Measurements from ENCODE around the gene SLC35A5. TPM values are rescaled to one million over a fixed set of nuclear protein-coding genes. Genes with fewer than 3 reads are reported as not detected.

Gene SLC35A5
- total RNA-seq, 1 experiment from 2014 or later, result 47.5 TPM

- no peak for DNase-seq (ENCODE audit: low spot score)
Observed at GRCh38 chr3:112569265-112569664, 7.4 kb downstream of the SLC35A5 start.

DNA sequence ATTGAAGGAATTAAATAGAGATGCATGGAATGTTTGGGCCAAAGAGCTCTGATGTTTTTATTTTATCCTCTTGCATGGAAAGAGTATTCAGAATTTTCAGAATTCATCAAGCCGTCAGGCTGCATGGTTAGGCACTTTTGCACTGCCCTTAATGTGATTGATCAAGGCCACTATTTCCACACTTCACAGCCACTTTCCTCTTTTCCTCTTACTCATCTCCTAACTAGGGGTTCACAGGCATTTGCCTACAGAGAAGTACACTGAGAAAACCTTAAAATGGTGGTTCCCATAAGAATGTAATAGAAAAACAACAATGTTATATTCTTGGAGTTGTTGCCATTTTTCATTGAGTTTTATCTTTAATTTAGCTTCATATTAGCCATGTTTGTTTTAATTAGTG is 10.9 kb downstream of the SLC35A5 start:
- no peak for DNase-seq (ENCODE audit: low spot score)

DNA sequence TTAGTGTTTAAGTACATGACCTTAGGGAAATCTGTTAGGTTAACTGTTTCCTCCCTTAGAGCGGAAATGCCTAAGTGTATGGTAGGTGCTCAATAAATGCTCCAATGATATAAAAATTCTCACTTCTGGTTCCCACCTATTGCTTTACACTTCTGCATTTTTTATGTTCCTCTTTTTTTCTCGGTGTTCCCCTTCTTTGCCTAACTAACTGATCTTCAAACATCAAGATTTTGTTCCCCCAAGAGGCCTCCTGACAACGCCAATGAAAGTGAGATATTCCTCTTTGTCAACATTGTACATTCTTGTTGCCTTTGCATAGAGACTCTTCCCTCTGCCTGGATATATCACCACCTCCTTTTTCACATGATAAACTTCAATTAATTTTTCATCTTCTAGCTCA is 17.4 kb downstream of the SLC35A5 start:
- no peak for DNase-seq (ENCODE audit: low spot score)

DNA sequence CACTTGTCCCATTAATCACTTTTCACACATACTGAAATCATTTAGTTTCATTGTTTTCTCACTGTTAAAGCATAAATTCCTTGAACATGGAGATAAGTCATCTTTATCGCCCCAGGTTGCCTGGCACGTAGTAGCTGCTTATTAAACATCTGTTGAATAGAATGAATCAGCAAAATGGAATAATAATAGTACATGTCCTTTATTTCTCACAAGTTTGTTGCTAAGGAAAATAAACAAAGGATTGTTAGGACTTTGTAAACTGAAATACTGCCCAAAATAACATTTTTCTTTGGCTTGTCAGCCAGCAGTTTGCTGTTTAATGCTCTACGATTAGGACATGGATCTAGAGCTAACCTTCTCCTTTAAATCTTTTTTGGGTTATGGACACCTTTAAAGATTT is 17.9 kb downstream of the SLC35A5 start:
- no peak for DNase-seq (ENCODE audit: low spot score)

- DNase-seq (ENCODE audit: low spot score), result peak; percentile 75
Observed at GRCh38 chr3:112582244-112582874, 20.5 kb downstream of the SLC35A5 start.

- no peak for DNase-seq (ENCODE audit: low spot score)
Observed at GRCh38 chr3:112583105-112583504, 21.3 kb downstream of the SLC35A5 start.

- DNase-seq (ENCODE audit: low spot score), result no peak
Observed at GRCh38 chr3:112585782-112586181, 23.9 kb downstream of the SLC35A5 start.

- DNase-seq (ENCODE audit: low spot score), result no peak
Observed at GRCh38 chr3:112587336-112587735, 25.5 kb downstream of the SLC35A5 start.

DNA sequence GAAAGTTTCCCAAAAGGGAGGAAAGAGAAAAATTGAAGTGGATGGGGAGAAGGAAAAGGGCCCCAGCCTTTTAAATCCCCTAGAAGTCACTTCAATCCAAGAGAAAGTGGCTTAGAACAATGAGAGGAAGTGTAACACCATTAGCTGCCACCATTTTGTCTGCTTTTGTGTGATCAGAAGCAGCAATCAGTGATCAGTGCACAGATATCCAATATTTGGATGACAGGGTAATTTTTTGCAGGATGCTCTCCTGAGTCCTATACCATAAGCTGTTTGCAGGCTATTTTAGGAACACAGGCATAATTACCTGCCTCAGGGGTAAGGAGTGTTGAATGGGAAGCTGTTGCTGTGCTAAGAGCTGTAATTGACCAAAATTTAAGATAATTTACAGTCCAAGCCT is 31.4 kb downstream of the SLC35A5 start:
- DNase-seq (ENCODE audit: low spot score), result no peak

- DNase-seq (ENCODE audit: low spot score), result no peak
Observed at GRCh38 chr3:112594856-112595255, 33.0 kb downstream of the SLC35A5 start.

GRCh38 chr3:112597945-112598344 is 36.1 kb downstream of the SLC35A5 start:
- DNase-seq (ENCODE audit: low spot score), result no peak

- no peak for DNase-seq (ENCODE audit: low spot score)
Observed at GRCh38 chr3:112598731-112599130, 36.9 kb downstream of the SLC35A5 start.

GRCh38 chr3:112602217-112602838 is 40.5 kb downstream of the SLC35A5 start:
- DNase-seq (ENCODE audit: low spot score), result no peak

GRCh38 chr3:112604536-112604935 is 42.7 kb downstream of the SLC35A5 start:
- DNase-seq (ENCODE audit: low spot score), result peak; percentile 62

DNA sequence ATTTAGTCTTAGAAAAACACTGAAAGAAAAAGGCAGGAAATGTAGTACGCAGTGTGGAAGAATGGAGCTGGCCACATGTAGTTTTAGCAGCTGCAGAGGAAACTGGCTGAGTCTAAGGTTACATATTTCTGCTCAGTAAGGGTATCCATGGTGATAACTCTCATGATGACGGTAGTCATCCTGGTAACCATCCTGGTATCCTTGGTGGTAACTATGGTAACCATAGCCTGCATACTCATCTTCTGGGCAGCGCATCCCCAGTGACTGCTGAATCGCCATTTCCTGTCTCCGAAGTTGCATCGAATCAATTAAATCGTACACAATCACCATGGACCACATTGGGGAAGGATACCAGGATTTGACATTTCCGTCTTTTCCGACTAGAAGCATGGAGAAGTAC is 43.4 kb downstream of the SLC35A5 start:
- DNase-seq (ENCODE audit: low spot score), result peak; percentile 79

GRCh38 chr3:112606098-112606497 is 44.3 kb downstream of the SLC35A5 start:
- DNase-seq (ENCODE audit: low spot score), result no peak

DNA sequence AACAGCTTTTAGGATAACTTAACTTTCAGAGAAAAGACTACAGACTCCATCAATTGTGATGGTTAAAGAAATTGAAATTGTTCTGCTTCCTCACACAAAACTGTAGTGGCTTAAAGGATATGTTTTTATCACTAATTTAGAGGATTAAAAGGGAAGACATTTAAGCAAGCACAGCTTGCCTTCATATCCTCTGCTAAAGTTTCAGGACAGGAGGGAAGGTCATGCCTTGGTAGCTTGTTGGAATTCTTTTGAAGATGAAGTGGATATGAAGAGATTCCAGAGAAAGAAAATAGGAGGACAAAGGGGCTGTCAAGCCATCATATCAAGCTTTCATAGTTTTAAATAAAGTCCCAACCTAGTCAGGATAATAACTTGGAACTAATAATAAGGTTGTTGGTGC is 46.0 kb downstream of the SLC35A5 start:
- no peak for DNase-seq (ENCODE audit: low spot score)

DNA sequence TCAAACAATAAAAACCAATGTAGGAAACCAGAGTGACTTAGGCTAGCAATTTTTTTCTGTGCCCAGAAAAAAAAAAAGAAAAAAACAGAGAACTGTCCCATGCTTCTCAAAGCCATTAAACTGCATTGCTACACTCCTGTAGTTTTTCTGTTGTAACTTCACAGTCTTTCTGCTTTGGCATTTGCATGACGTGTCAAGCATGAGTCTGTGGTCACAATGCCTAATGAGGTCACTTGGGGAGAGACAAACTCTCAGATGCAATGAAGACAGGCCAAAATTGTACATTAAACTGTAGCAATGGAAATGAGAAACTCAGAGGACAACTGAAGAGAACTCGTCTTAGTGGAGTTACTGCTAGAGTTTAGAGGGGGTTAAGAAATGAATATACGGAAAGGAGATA is 48.3 kb downstream of the SLC35A5 start:
- DNase-seq (ENCODE audit: low spot score), result no peak

GRCh38 chr3:112611752-112612515 is 50.1 kb downstream of the SLC35A5 start:
- DNase-seq (ENCODE audit: low spot score), result no peak

- DNase-seq (ENCODE audit: low spot score), result no peak
Observed at GRCh38 chr3:112615989-112616731, 54.3 kb downstream of the SLC35A5 start.

DNA sequence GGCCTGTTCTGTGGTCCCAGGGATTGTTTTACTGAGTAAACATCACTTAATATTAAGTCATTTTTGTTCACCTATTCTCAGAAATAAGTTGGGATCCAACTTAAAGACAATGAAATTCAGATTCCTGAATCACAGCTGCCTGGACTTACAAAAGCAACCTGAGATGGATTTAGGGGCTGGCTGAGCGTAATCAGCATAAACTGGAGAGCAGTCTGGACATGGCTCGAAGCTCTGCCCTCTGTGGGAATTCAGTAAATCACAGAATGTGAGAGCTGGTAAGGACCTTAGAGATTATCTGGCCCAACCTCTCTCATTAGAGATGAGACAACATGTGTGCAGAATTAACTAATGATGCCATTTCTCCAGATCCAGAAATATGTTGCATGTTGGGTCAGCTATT is 55.4 kb downstream of the SLC35A5 start:
- no peak for DNase-seq (ENCODE audit: low spot score)

- peak; percentile 35 for DNase-seq (ENCODE audit: low spot score)
Observed at GRCh38 chr3:112619295-112619694, 57.5 kb downstream of the SLC35A5 start.
